Coronary artery (tissue), 2 donors: ENCODE data around the gene CLRN2.
A peak's percentile ranks its signal among the peaks of the same experiment; 100 is the strongest.

Source experiments
- DNase-seq: peaks from one replicate; pipeline ENCODE4 v3.0.0-alpha.2; 2017; ENCODE audit warnings: low spot score
- H3K27ac ChIP-seq, 2 donors: fragments of 200-600 bp; sonication (generic); one replicate each; pipeline ENCODE4 v1.5.1; 2016 to 2019
- H3K4me3 ChIP-seq: fragments of 200-600 bp; sonication (generic); 2 replicates; pipeline ENCODE4 v1.5.1; 2016; ENCODE audit warnings: mild to moderate bottlenecking, moderate library complexity
- CTCF ChIP-seq: fragments of 200-600 bp; sonication (generic); IDR thresholded peaks from one replicate; pipeline ENCODE4 v1.5.1; 2019; ENCODE audit warnings: antibody characterized with exemption

The CLRN2 gene, protein sequence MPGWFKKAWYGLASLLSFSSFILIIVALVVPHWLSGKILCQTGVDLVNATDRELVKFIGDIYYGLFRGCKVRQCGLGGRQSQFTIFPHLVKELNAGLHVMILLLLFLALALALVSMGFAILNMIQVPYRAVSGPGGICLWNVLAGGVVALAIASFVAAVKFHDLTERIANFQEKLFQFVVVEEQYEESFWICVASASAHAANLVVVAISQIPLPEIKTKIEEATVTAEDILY

GRCh38 chr4:17514865-17515264, at the start of gene CLRN2:
CLRN2 (plus strand) TSS chr4:17515165; CDS start chr4:17515267, 102 bp downstream.
- no peak for TF ChIP-seq CTCF
- Histone ChIP-seq H3K27ac (no peak within 1 kb of the TSS), H3K4me3 (no peak within 1 kb of the TSS)
- no peak for DNase-seq

GRCh38 chr4:17468619-17469221, 46.2 kb upstream of the CLRN2 start:
- Histone ChIP-seq H3K4me3 (no peak overlapping the region), H3K27ac (no peak overlapping the region)
- DNase-seq, result no peak
- peak; percentile 32 for TF ChIP-seq CTCF

GRCh38 chr4:17469931-17470674, 44.9 kb upstream of the CLRN2 start:
- no peak for DNase-seq
- H3K4me3 ChIP-seq, result no peak overlapping the region
- no peak for TF ChIP-seq CTCF
- H3K27ac ChIP-seq, result no peak overlapping the region

GRCh38 chr4:17475481-17475880, 39.5 kb upstream of the CLRN2 start:
- Histone ChIP-seq H3K27ac (no peak overlapping the region), H3K4me3 (no peak overlapping the region)
- no peak for TF ChIP-seq CTCF
- DNase-seq, result no peak

GRCh38 chr4:17476853-17477252, 38.1 kb upstream of the CLRN2 start:
- Histone ChIP-seq H3K27ac (no peak overlapping the region), H3K4me3 (no peak overlapping the region)
- TF ChIP-seq CTCF, result no peak
- DNase-seq, result no peak

DNA sequence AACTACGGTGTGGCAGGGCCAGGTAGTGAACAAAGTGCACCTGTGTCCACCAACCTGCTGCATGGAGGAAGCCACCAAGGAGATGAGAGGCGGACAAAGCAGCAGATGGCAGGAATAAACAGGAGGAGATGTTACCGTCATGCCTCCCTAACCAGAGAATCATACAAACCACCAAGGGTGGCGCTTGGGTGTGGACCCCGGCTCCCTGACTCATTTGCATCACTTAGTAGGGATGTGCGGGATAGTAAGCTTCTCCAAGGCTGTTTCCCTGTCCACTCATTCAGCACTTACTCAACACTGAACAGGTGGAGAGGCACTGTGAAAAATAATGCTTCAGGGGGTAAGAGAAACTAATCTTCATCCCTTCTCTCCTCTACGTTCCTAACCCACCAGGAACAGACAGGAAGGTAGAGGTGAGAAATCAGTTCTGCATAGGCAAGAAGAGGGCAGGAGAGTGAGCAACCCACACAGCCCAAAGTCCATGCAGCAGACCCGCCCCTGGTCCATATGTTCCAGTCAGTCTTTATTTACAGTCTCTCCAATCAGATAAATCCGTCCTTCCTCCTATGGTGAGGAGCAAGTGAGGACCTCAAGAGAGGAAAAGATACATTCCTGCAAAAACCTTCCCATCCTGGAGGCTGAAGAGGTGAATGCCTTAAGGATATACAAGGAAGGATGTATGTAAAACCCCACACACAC, 37.0 kb upstream of the CLRN2 start:
- H3K27ac ChIP-seq, result no peak overlapping the region
- no peak for TF ChIP-seq CTCF
- no peak overlapping the region for H3K4me3 ChIP-seq
- DNase-seq, result no peak
